Testis (tissue), 2 donors: ENCODE measurements around the gene TFPT.

Source experiments
- POLR2A ChIP-seq: fragments of 450-650 bp; IDR thresholded peaks from one replicate; pipeline ENCODE4 v1.6.1; 2017; ENCODE audit warnings: antibody characterized with exemption, mild to moderate bottlenecking, moderate library complexity
- TF ChIP-seq, protein P1 (sequence below), 3 experiments: fragments of 450-650 bp in 2 of 3; fragments of 200-600 bp in 1 of 3; sonication (generic) in 1 of 3; IDR thresholded peaks; one replicate each; pipeline ENCODE4 v1.5.1; 2016 to 2019; ENCODE audit warnings: antibody characterized with exemption in 3 of 3, mild to moderate bottlenecking in 2 of 3, moderate library complexity in 1 of 3

DNA sequence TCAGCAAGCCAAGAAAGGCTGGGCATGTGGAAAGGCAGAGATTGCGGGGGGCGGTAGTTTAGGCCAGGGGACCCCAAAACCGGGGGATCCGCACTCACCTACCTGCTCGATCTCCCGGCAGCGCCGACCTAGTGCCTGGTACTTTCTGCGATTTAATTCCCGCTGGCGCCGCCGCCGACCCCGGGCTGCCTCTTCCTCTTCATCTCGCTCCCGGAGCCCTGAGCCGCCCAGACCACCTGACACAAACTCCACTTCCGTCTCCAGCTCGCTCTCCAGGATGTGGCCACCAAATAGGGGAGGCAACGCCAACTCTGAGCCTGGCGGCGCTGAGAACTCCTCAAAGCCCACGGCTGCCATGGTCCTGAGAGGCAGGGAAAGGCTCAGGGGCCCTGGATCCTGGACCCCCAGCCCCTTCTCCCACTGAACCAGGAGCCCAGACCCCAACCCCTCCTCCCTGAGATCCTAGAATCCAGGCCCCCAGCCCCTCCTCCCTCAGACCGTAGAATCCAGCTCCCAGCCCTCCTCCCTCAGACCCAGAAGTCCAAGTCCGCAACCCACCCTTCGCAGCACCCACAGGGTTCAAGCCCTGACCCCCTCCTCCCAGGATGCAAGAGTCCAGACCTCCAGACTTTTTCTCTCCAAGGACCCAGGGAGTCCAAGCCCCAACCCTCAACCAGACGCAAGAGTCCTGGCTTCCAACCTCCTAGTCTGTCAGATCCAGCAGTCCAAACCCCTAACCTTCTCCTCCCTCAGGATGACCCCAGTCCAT, 933 bp downstream of the TFPT start:
- TF ChIP-seq, protein P1, sequence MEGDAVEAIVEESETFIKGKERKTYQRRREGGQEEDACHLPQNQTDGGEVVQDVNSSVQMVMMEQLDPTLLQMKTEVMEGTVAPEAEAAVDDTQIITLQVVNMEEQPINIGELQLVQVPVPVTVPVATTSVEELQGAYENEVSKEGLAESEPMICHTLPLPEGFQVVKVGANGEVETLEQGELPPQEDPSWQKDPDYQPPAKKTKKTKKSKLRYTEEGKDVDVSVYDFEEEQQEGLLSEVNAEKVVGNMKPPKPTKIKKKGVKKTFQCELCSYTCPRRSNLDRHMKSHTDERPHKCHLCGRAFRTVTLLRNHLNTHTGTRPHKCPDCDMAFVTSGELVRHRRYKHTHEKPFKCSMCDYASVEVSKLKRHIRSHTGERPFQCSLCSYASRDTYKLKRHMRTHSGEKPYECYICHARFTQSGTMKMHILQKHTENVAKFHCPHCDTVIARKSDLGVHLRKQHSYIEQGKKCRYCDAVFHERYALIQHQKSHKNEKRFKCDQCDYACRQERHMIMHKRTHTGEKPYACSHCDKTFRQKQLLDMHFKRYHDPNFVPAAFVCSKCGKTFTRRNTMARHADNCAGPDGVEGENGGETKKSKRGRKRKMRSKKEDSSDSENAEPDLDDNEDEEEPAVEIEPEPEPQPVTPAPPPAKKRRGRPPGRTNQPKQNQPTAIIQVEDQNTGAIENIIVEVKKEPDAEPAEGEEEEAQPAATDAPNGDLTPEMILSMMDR (IDR thresholded peaks at IDR 0.05), result no peak
- no peak for TF ChIP-seq POLR2A
